Chondrocyte (in vitro differentiated cells): ENCODE measurements around the gene CRB1. TPM values are rescaled to one million over a fixed set of nuclear protein-coding genes. Genes with fewer than 3 reads are reported as not detected.

ENCODE experiments used
- DNase-seq: peaks from one replicate; pipeline ENCODE4 v3.0.0; 2021; ENCODE audit warnings: mixed read lengths, low spot score
- H3K27ac Mint-ChIP-seq: one replicate; pipeline ENCODE4 v1.8.0; 2021; ENCODE audit warnings: mild to moderate bottlenecking, moderate library complexity, mixed read lengths; ENCODE audit not compliant: unreplicated experiment
- H3K27me3 Mint-ChIP-seq: 2 replicates; pipeline ENCODE4 v1.8.0; 2021; ENCODE audit warnings: low read depth, mixed read lengths
- H3K36me3 Mint-ChIP-seq: 2 replicates; pipeline ENCODE4 v1.8.0; 2021; ENCODE audit warnings: low read depth, mixed read lengths
- H3K4me1 Mint-ChIP-seq: 2 replicates; pipeline ENCODE4 v1.8.0; 2021; ENCODE audit warnings: low read depth, mild to moderate bottlenecking, mixed read lengths
- H3K4me3 Mint-ChIP-seq: one replicate; pipeline ENCODE4 v1.8.0; 2021; ENCODE audit warnings: mild to moderate bottlenecking, moderate library complexity, mixed read lengths; ENCODE audit not compliant: unreplicated experiment
- H3K9me3 Mint-ChIP-seq: 2 replicates; pipeline ENCODE4 v1.8.0; 2021; ENCODE audit warnings: low read depth, mixed read lengths
- total RNA-seq: library from RNA; stranded (reverse); gene quantifications from 3 replicates; pipeline ENCODE4 v1.2.1, GENCODE V29; 2021
- TF ChIP-seq, protein P1 (sequence below): fragments of 200-600 bp; sonication (generic); IDR thresholded peaks from 2 replicates; pipeline ENCODE4 v1.5.0; 2021; ENCODE audit warnings: antibody characterized with exemption, mild to moderate bottlenecking, moderate library complexity

CRB1 gene
- total RNA-seq, 1 donor from 2014 or later = not detected

DNA sequence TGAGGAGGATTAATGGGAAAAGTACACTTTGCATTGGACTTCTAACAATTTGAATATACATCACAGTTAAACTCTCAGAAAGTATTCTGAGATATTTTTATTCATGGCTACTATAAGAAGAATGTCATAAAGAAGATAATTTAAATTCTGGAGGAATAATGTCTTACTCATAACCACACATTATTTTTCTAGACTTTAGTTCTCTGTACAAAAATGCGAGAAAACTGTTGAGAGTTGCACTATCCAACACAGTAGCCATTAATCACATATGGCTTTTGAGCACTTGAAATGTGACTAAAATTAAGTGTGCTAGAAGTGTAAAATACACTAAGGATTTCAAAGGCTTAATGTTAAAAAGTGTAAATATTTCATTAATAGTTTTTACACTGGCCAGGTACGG is 53.8 kb downstream of the CRB1 start:
- H3K4me3 Mint-ChIP-seq = no peak overlapping the region
- H3K36me3 Mint-ChIP-seq = no peaks in the 10 kb centered on the region
- TF ChIP-seq, protein P1, sequence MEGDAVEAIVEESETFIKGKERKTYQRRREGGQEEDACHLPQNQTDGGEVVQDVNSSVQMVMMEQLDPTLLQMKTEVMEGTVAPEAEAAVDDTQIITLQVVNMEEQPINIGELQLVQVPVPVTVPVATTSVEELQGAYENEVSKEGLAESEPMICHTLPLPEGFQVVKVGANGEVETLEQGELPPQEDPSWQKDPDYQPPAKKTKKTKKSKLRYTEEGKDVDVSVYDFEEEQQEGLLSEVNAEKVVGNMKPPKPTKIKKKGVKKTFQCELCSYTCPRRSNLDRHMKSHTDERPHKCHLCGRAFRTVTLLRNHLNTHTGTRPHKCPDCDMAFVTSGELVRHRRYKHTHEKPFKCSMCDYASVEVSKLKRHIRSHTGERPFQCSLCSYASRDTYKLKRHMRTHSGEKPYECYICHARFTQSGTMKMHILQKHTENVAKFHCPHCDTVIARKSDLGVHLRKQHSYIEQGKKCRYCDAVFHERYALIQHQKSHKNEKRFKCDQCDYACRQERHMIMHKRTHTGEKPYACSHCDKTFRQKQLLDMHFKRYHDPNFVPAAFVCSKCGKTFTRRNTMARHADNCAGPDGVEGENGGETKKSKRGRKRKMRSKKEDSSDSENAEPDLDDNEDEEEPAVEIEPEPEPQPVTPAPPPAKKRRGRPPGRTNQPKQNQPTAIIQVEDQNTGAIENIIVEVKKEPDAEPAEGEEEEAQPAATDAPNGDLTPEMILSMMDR = no peak
- H3K27ac Mint-ChIP-seq = peak overlapping the region; percentile 72
- no peaks in the 10 kb centered on the region for H3K27me3 Mint-ChIP-seq
- H3K9me3 Mint-ChIP-seq = no peaks in the 10 kb centered on the region
- DNase-seq = no peak
- peaks cover 22% of the 10 kb centered on the region for H3K4me1 Mint-ChIP-seq

DNA sequence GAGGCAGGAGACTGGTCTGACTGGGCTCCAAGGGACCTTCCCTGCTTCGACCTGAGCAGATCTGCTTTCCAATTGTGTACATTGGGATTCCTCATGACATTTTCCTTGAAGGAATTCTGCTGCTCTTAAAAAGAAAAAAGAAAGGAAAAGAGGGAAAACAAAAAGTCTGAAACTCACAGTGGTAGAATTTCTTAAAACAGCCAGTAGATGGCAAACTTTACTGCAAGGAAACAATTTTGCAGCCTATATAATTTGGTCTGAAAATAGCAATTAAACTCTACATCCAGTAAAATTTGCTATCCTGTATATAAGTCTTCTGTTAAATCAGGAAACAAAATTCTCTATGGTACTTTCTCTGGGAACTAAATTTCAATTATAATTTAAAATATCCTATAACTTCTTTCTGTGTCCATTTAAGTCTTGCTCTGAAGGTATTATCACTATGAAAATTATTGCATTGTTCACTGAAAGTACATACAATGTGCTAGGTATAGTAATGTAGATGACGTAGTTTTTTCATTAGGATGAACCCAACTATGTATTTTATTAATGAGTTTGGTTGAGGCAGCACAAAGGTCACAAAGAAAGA is 59.8 kb downstream of the CRB1 start:
- Mint-ChIP-seq H3K4me3 (no peak overlapping the region), H3K27me3 (peaks cover 3% of the 10 kb centered on the region), H3K4me1 (no peaks in the 10 kb centered on the region), H3K36me3 (no peaks in the 10 kb centered on the region), H3K27ac (no peak overlapping the region), H3K9me3 (no peaks in the 10 kb centered on the region)
- TF ChIP-seq, protein P1 = peak; percentile 91
- no peak for DNase-seq

DNA sequence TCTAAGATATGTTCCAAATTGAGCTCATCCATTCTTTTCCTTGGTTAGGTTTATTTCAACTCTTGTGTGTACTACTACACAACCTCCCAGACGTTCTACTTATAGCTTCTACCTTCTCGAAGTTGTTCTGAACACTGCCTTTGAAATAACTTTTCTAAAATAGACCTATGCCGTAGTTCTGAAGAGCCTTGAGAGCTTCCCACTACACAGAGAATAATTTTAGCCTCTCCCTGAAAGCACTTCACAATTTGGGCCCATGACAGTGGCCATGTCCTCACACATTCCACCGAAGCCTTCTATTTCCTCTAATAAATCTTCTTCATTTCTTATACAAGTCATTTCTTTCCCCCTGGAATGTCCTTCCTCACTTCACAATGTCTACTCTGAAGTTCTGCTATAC is 62.2 kb downstream of the CRB1 start:
- no peaks in the 10 kb centered on the region for H3K36me3 Mint-ChIP-seq
- peaks cover 3% of the 10 kb centered on the region for H3K27me3 Mint-ChIP-seq
- TF ChIP-seq, protein P1 = no peak
- H3K27ac Mint-ChIP-seq = no peak overlapping the region
- no peaks in the 10 kb centered on the region for H3K4me1 Mint-ChIP-seq
- peaks cover 5% of the 10 kb centered on the region for H3K9me3 Mint-ChIP-seq
- H3K4me3 Mint-ChIP-seq = no peak overlapping the region
- no peak for DNase-seq

DNA sequence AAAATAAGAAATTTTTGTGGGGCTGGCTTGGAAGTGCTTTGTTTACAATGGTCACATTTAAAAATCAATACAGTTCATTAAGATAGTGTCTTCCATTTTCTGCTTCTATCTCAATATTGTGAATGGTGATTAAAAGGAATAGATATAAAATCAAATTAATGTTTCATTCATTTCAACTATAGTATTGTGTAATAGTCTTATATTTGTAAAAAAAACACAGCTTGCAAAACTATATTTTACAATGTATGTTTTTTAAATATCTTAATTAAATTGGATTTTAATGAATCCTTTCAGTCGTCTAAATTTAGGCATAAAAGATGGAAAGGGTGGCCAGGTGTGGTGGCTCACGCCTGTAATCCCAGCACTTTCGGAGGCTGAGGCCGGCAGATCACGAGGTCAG is 63.5 kb downstream of the CRB1 start:
- TF ChIP-seq, protein P1 = no peak
- no peak for DNase-seq
- Mint-ChIP-seq H3K9me3 (peaks cover 5% of the 10 kb centered on the region), H3K27ac (no peak overlapping the region), H3K36me3 (no peaks in the 10 kb centered on the region), H3K4me1 (no peaks in the 10 kb centered on the region), H3K27me3 (peaks cover 3% of the 10 kb centered on the region), H3K4me3 (no peak overlapping the region)

DNA sequence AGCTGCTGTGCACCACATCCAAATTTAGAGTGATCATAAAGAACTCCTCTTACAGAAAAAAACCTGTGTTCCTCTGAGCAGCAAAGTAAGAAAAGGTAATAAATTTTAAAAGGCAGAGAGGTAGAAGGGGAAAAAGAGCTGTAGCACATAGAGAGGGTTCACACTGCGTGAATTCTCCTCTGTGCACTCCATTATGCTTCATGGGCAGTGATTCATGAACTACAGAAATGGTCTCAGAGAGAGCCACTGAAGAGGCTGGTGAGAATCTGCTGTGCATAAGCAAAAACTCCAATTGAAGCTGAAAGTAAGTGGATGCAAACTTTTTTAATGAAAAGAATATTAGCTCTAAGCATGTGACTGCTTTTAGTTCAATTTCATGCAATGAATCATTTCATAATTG is 65.0 kb downstream of the CRB1 start:
- Mint-ChIP-seq H3K27ac (no peak overlapping the region), H3K4me3 (no peak overlapping the region)
- TF ChIP-seq, protein P1 = no peak

More for the DNA sequence above, 65.0 kb downstream of the CRB1 start:
- no peak for DNase-seq
- Mint-ChIP-seq H3K36me3 (no peaks in the 10 kb centered on the region), H3K4me1 (no peaks in the 10 kb centered on the region), H3K9me3 (peaks cover 5% of the 10 kb centered on the region), H3K27me3 (peaks cover 3% of the 10 kb centered on the region)
